ENCODE results near the gene SLC35A5. TPM values are rescaled to one million over a fixed set of nuclear protein-coding genes. Genes with fewer than 3 reads are reported as not detected.
A peak's percentile ranks its signal among the peaks of the same experiment; 100 is the strongest.

Gene SLC35A5
- total RNA-seq, 4 donors from 2014 or later = 8.1 to 22.8 (median 17.8) TPM

DNA sequence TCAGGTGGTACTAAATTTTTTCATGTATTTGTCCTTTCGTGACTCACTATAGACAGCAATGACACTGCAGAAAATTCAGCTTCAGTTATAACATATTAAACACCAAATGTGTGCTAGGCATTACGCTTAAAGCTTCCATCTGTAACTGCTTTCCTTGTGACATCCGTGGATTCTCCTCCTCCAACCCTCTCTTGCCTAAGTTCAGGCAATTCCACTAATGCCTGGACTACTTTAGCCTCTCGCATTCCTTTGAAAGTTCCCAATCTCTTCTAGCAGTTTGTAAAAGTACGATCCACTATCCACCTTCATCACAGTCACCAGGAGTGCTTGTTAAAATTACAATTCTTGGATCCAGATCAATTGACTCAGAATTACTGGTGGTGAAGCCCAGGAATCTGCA is 61.4 kb downstream of the SLC35A5 start:
- TF ChIP-seq POLR2A (IDR thresholded peaks at IDR 0.05) = no peak
- TF ChIP-seq, protein P1, sequence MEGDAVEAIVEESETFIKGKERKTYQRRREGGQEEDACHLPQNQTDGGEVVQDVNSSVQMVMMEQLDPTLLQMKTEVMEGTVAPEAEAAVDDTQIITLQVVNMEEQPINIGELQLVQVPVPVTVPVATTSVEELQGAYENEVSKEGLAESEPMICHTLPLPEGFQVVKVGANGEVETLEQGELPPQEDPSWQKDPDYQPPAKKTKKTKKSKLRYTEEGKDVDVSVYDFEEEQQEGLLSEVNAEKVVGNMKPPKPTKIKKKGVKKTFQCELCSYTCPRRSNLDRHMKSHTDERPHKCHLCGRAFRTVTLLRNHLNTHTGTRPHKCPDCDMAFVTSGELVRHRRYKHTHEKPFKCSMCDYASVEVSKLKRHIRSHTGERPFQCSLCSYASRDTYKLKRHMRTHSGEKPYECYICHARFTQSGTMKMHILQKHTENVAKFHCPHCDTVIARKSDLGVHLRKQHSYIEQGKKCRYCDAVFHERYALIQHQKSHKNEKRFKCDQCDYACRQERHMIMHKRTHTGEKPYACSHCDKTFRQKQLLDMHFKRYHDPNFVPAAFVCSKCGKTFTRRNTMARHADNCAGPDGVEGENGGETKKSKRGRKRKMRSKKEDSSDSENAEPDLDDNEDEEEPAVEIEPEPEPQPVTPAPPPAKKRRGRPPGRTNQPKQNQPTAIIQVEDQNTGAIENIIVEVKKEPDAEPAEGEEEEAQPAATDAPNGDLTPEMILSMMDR (IDR thresholded peaks at IDR 0.05) = no peak
- WGBS, 2 donors = 77 to 84% methylated on average over 5 of the region's 5 CpGs
- intact Hi-C loops (cut with DNase I) = no loop called here
- Histone ChIP-seq H3K4me3 (no peak overlapping the region), H3K27me3 (no peaks in the 10 kb centered on the region), H3K4me1 (peaks cover 0 to 26% (median 2%) of the 10 kb centered on the region in 3 donors), H3K27ac (no peak overlapping the region), H3K9me3 (no peaks in the 10 kb centered on the region), H3K36me3 (no peaks in the 10 kb centered on the region)
- DNase-seq = no peak

DNA sequence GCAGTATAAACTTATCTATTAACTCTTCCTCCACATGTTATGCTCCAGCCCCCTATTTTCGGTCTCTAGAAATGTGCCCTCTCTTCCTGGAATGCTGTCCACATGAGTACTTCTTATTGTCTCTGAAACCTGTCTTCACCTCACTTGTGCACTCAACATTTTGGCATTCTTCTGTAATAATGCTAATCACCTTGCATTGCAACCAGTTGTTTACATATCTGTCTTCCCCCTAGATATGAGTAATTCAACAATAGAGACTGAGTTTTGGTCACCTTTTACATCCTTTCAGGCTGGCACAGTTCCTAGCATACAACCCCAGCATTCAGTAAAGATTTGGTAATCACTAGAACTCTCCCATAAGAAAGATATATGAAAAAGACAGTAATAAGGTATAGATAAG is 61.9 kb downstream of the SLC35A5 start:
- no peaks in the 10 kb centered on the region for H3K9me3 ChIP-seq
- no peaks in the 10 kb centered on the region for H3K36me3 ChIP-seq
- H3K4me3 ChIP-seq = no peak overlapping the region
- no peaks in the 10 kb centered on the region for H3K27me3 ChIP-seq
- intact Hi-C loops (cut with DNase I) = no loop called here
- TF ChIP-seq POLR2A (IDR thresholded peaks at IDR 0.05) = no peak
- TF ChIP-seq, protein P1 (IDR thresholded peaks at IDR 0.05) = no peak
- no peak overlapping the region for H3K27ac ChIP-seq
- 92 to 93% methylated on average over 1 of the region's 1 CpG for WGBS, 2 donors
- no peak for DNase-seq
- H3K4me1 ChIP-seq = peaks cover 0 to 31% (median 2%) of the 10 kb centered on the region in 3 donors

GRCh38 chr3:112627419-112627818 is 65.6 kb downstream of the SLC35A5 start:
- Histone ChIP-seq H3K4me3 (no peak overlapping the region), H3K4me1 (peaks cover 2 to 59% (median 9%) of the 10 kb centered on the region in 3 donors), H3K27ac (peak overlapping the region in 2 of 4 donors; percentile 9 to 53), H3K9me3 (no peaks in the 10 kb centered on the region), H3K36me3 (no peaks in the 10 kb centered on the region), H3K27me3 (no peaks in the 10 kb centered on the region)
- intact Hi-C loops (cut with DNase I) = no loop called here
- 57 to 59% methylated on average over 4 of the region's 4 CpGs for WGBS, 2 donors
- TF ChIP-seq, protein P1 (IDR thresholded peaks at IDR 0.05) = no peak
- TF ChIP-seq POLR2A (IDR thresholded peaks at IDR 0.05) = no peak
- DNase-seq = no peak

- TF ChIP-seq POLR2A (IDR thresholded peaks at IDR 0.05) = no peak
- TF ChIP-seq, protein P1 (IDR thresholded peaks at IDR 0.05) = no peak
- H3K9me3 ChIP-seq = no peaks in the 10 kb centered on the region
- no peak for DNase-seq
- H3K27me3 ChIP-seq = no peaks in the 10 kb centered on the region
- intact Hi-C loops (cut with DNase I) = no loop called here
- peak overlapping the region in 3 of 4 donors; percentile 9 to 60 (median 53) for H3K27ac ChIP-seq
- no peaks in the 10 kb centered on the region for H3K36me3 ChIP-seq
- H3K4me3 ChIP-seq = no peak overlapping the region
- H3K4me1 ChIP-seq = peaks cover 2 to 64% (median 14%) of the 10 kb centered on the region in 3 donors
- 42 to 50% methylated on average over 1 of the region's 1 CpG for WGBS, 2 donors
Measured at GRCh38 chr3:112627919-112628466, 66.1 kb downstream of the SLC35A5 start.

DNA sequence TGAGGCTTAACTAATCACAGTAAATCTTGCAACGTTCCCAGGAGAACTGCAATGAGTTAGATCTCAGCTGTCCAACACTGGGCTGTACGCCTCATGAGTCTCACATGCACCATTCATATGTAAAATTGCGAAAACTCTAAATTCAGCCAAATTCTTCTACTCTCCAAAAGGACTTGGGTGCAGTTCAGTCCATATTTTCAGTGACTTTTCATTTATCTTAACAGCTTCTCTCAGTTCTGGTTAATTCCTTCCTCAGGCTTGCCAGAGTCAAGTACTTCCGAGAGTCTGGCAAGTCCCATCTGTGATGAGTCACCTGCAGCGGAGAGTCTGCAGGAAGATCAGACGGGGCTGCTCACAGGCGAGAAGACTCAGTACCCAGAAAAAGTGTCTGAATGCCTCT is 67.6 kb downstream of the SLC35A5 start:
- no peaks in the 10 kb centered on the region for H3K9me3 ChIP-seq
- peak overlapping the region; percentile 24 to 56 (median 38) for H3K27ac ChIP-seq
- 18 to 29% methylated on average over 7 of the region's 7 CpGs for WGBS, 2 donors
- H3K36me3 ChIP-seq = no peaks in the 10 kb centered on the region
- no peak for DNase-seq
- no peaks in the 10 kb centered on the region for H3K27me3 ChIP-seq
- no peak for TF ChIP-seq POLR2A (IDR thresholded peaks at IDR 0.05)
- TF ChIP-seq, protein P1 (IDR thresholded peaks at IDR 0.05) = no peak
- H3K4me3 ChIP-seq = no peak overlapping the region
- H3K4me1 ChIP-seq = peaks cover 2 to 79% (median 27%) of the 10 kb centered on the region in 3 donors
- intact Hi-C loops (cut with DNase I) = no loop called here
